Dermis blood vessel endothelial cell (primary cell): Measurements from ENCODE around the gene CLNK. TPM values are rescaled to one million over a fixed set of nuclear protein-coding genes. Genes with fewer than 3 reads are reported as not detected.

Experiments
- DNase-seq: peaks from one replicate; pipeline ENCODE4 v3.0.0; 2010
- total RNA-seq: library from RNA; depleted of rRNA; stranded (reverse); fragments of >200 nt; gene quantifications from 2 replicates; pipeline ENCODE4 v1.2.3, GENCODE V29; 2014

Gene CLNK
- total RNA-seq, 1 donor from 2014 or later = not detected

- DNase-seq = no peak
Observed at GRCh38 chr4:10608501-10609219, 75.9 kb downstream of the CLNK start.

GRCh38 chr4:10607206-10607605, 77.4 kb downstream of the CLNK start:
- no peak for DNase-seq

DNA sequence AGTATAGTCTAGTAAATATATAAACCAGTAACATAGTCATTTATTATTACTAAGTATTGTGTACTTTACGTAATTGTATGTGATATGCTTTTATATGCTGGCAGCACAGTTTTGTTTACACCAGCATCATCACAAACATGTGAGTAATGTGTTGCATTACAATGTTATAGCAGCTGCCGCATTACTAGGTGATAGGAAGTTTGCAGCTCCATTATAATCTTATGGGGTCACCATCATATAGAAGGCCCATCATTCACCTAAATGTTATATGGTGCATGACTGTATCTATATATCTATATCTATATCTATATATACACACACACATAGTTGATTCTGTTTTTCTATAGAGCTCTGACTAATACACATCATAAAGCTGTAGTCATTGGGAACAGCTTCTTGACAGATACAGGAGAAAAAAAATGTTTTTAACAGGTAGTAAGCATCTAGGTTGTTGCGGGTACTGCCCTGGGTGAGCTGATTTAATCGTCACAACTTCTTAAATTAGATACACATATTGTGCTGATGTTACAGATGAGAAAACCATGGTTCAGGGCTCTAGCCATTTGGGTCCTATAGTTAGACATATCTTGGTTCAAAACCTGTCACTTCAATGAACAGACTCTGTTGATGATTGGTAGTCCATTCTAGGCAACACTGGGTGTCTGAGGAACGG, 77.9 kb downstream of the CLNK start:
- no peak for DNase-seq

- peak; percentile 34 for DNase-seq
Observed at GRCh38 chr4:10605746-10606482, 78.7 kb downstream of the CLNK start.

DNA sequence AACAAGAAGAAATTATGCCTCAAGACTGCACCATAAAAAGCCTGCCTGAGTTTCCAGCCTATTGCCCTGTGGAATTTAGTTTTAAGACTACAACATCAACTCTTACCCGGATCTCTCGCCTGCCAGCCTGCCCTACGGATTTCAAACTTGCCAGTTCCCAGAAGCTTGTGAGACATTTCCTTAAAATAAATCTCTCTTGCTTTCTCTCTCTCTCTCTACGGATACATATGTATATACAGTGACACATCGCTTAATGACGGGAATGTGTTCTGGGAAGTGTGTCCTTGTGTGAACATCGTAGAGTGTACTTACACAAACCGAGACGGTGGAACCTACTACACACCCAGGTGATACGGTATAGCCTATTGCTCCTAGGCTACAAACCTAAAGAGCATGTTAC, 79.5 kb downstream of the CLNK start:
- no peak for DNase-seq

- DNase-seq = no peak
Observed at GRCh38 chr4:10599574-10599973, 85.0 kb downstream of the CLNK start.

- DNase-seq = no peak
Observed at GRCh38 chr4:10598829-10599228, 85.7 kb downstream of the CLNK start.

DNA sequence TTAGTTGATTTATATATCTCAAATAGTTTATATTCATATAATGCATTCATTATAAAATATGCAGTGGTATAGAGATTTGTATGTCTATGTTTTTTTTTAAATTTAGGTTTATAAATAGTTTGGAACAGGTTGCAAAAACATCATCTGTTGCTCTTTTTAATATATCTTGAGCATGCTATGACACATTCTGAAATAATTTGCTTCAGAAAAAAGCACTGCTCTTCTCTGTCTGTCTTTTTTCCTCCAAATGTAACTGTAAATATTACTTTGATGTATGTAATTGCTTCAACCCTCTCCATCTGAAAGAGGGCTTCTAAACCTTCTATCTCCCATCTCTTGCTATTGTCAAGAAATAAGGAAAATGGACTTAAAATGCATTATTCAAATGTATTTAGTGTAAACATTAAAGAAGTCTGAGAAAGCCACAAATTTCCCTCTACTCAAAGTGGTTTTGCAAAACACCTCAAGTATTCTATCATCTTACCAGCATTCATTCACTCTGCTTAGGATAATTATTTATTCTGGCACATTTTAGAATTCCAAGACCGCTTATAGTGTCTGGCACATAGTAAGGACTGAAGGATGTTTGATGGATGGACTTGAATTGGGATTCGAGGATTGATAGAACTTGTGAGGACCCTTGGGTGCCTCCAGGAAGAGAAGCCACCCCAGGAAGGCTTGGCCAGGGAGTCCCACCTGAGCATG, 87.8 kb downstream of the CLNK start:
- no peak for DNase-seq

DNA sequence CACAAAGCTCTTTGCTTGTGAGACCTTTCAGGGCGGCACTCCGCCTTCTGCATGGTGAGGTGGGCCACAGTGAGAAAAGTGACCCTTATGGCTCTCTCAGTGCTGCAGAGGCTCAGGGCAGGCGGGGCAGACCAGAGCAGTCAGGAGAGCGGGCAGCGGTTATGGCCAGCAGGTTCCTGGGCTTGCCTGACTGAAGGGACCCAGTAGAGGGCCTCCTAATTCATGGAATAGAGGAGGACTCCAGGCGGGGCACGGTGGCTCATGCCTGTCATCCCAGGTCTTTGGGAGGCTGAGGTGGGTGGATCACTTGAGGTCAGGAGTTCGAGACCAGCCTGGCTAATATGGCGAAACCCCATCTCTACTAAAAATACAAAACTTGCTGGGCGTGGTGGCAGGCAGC, 91.4 kb downstream of the CLNK start:
- peak; percentile 21 for DNase-seq

DNA sequence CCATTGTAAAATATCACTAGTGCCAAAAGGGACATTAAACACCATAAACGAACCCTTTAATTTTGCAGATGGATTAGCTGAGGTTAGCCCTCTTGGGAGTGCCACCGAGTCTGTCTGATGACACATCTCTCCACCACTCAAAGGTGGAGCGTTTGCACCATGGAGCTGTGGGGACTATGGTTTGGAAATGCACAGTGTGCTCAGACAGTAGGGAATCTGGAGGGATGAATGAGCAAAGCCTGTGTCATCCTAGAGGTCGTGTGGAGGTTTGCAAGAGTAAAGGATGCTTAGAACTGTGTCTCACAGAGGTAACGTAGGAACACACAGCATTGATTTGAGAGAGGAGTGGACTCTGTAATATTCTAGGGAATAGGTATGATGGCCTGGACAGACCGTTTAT, 93.7 kb downstream of the CLNK start:
- no peak for DNase-seq

DNA sequence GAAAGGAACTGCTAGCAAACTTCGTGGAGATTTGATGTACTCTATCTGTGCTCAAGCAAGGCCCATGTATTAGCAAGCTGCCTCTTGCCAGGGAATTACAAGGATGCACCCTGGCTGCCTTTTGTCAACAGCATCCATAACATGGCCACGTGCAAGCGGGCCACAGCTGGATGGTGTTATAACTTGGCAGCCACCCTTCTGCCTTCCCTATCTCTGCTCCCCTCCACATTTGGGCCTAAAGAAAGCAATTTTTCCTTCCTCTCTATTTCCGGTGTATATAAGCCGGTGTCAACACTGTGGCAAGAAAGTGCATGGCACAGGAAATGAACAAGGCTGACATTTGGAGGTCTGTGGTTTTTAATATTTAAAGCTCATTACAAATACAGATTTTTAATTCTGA, 94.8 kb downstream of the CLNK start:
- no peak for DNase-seq

DNA sequence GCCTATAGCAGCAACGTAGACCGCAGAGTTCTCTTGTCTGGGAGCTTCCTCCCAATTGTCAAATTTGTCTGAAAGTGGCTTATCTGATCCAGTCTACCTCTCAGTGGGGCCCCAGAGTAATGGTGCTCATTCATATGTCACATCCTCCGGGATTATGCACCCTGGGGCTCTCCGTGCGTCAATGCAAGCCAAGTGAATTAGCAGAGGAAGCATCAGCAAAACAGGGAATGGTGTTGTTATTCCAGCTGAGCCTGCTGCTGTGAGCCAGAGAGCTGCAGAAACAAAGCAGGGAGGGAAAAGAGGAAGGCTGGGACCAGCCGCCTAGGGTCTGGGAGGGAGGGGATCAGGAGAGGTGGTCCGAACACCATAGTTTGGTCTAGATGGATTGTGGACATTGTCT, 95.2 kb downstream of the CLNK start:
- no peak for DNase-seq

- DNase-seq = no peak
Observed at GRCh38 chr4:10587697-10588096, 96.9 kb downstream of the CLNK start.

DNA sequence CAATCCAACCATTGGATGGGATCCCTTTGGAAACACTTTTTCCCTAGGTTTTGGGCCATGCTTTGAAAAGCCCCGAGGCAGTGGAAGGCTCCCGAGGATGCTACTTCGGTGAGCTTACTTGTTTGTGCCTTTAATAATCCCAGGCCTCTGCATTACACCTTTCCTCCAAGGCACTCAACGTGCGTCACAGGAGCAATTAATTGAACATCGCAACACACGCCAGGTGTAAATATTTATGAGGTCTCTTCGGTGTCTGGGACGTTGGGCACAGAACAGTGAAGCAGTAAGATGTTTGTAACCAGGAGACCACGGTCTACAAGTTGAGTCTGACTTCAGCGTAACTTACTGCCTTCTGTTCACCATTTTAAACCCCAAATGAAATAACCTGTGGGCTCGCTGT, 97.3 kb downstream of the CLNK start:
- no peak for DNase-seq

- DNase-seq = peak; percentile 50
Observed at GRCh38 chr4:10584042-10584441, 100.5 kb downstream of the CLNK start.

DNA sequence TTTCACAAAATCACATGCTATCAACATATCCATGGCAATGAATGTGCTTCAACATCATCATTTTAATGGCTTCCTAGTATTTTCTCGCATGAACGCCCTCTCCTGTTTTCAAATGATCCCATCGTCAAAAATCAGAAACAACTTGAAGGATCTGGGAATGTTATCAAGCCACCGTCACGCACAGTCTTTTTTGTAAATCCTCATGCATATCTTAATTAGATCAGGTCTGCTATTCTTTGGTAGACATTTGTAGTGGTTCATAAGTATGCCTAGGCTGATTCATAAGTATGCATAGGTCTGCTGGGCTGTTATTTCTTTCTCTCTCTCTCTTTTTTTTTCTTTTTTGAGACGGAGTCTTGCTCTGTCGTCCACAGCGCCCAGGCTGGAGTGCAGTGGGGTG, 101.6 kb downstream of the CLNK start:
- no peak for DNase-seq

GRCh38 chr4:10582059-10582686, 102.4 kb downstream of the CLNK start:
- peak; percentile 76 for DNase-seq

GRCh38 chr4:10581022-10581421, 103.5 kb downstream of the CLNK start:
- DNase-seq = no peak

DNA sequence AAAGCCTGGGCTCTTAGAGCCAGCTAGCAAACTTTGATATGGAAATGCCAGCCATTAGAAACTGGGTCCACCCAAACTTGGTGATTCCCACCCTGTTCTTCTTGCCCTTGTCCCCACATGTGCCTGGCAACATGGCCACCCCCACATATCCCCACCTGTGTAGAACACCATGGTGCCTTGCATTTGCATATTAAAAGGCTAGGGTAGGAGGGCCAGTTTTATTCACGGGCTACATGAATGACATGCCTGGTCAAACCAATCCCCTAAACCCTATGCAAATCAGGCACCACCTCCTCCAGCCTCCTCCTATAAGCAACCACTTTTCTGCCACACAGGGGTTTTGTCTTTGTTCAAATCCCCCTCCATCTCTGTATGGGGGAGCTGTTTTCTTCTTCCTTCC, 104.9 kb downstream of the CLNK start:
- no peak for DNase-seq

DNA sequence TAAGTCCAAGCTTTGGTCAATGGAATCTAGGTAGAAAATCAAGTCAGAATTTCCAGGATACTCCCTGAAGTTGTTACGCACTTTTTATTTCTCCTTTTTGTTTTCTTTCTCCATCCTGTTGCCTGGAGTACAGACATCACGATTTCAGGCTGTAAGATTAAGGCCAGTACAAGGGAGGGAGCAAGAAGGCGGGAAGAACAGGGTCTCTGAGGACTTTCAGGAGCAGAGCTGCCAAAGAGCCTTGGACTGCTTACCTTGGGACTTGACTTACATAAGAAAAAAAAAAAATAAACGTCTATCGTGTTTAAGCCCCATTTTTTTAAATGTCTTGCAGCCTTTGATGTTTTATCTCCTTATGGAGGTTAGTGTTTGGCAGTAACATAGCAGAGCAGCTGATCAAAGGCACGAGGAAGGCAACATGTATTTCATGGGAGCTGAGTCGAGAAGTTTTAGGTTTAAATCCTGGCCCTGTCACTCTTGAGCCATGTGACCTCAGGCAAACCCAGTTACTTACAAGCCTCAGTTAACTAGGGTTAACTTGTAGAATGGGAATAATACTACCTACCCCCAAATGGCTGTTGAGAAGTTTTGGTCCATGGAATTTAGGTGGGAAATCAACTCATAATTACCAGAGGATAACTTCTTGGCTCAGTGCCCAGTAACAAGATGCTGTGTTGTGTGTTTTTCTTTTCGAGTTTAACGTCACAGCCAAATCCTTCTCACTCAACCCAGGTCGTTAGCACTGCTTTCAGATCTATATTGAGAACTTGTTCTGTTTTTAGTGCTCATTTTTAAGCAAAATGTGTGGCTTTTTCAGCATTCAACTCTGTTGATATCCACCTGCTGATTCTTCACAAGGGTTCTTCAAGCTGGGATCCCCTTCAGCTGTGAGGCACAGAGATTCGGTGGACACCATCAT, 106.8 kb downstream of the CLNK start:
- no peak for DNase-seq

- no peak for DNase-seq
Observed at GRCh38 chr4:10577018-10577417, 107.5 kb downstream of the CLNK start.

DNA sequence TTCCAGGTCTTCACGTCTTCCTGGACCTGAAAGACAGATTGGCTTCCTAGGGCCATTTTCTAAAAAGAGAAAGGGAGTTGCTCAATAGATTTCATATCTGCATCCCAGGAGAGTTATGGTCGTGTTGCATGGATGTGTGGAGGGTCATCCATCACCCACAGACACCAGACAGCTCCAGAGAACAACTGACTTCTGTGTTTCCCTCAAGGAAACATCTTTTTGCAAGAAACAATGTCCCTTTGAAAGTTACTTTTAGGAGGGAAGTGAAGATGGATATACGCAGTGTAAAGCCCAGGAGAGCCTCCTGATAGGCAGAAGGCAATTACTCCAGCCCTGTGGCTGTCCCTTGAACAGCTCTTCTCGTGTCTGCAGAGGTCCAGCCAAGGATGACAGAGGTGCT, 108.3 kb downstream of the CLNK start:
- DNase-seq = no peak
